Epithelial cell of proximal tubule (primary cell): Measurements from ENCODE around the gene UNC13B. TPM values are rescaled to one million over a fixed set of nuclear protein-coding genes. Genes with fewer than 3 reads are reported as not detected.
A peak's percentile ranks its signal among the peaks of the same experiment; 100 is the strongest.

ENCODE experiments used
- DNase-seq: peaks from one replicate; pipeline ENCODE4 v3.0.0-alpha.2; 2011; ENCODE audit warnings: low read depth
- H3K4me3 ChIP-seq: 2 replicates; pipeline ENCODE4 v1.5.1; 2011; ENCODE audit warnings: low read depth, mild to moderate bottlenecking, low read length
- CTCF ChIP-seq: conservative IDR thresholded peaks from 2 replicates; pipeline ENCODE4 v1.5.1; 2012; ENCODE audit warnings: low read depth, mild to moderate bottlenecking, low read length
- total RNA-seq: library from RNA; depleted of rRNA; stranded (reverse); fragments of >200 nt; gene quantifications from 2 replicates; pipeline ENCODE4 v1.2.3, GENCODE V29; 2015

UNC13B gene
- total RNA-seq, 1 donor from 2014 or later = 19.6 TPM

GRCh38 chr9:35267710-35268109, 105.9 kb downstream of the UNC13B start:
- DNase-seq = no peak
- H3K4me3 ChIP-seq = no peak overlapping the region
- TF ChIP-seq CTCF = no peak

- H3K4me3 ChIP-seq = no peak overlapping the region
- no peak for DNase-seq
- TF ChIP-seq CTCF = no peak
Measured at GRCh38 chr9:35269919-35270318, 108.1 kb downstream of the UNC13B start.

GRCh38 chr9:35271637-35272036, 109.8 kb downstream of the UNC13B start:
- no peak for TF ChIP-seq CTCF
- H3K4me3 ChIP-seq = no peak overlapping the region
- DNase-seq = no peak

- no peak for TF ChIP-seq CTCF
- no peak for DNase-seq
- H3K4me3 ChIP-seq = no peak overlapping the region
Measured at GRCh38 chr9:35272989-35273388, 111.2 kb downstream of the UNC13B start.

- no peak overlapping the region for H3K4me3 ChIP-seq
- no peak for DNase-seq
- no peak for TF ChIP-seq CTCF
Measured at GRCh38 chr9:35273591-35273990, 111.8 kb downstream of the UNC13B start.

GRCh38 chr9:35274993-35275392, 113.2 kb downstream of the UNC13B start:
- TF ChIP-seq CTCF = peak; percentile 10
- no peak overlapping the region for H3K4me3 ChIP-seq
- DNase-seq = no peak

GRCh38 chr9:35277171-35277520, 115.3 kb downstream of the UNC13B start:
- TF ChIP-seq CTCF = no peak
- peak overlapping the region; percentile 32 for H3K4me3 ChIP-seq
- DNase-seq = no peak
